NCI-H82 (cell line): ENCODE data around the gene LRCOL1.
A peak's percentile ranks its signal among the peaks of the same experiment; 100 is the strongest.
"Not testable (repeated sequence)": the region's sequence is repeated elsewhere in the genome, so short reads cannot be mapped to it uniquely, and the experiment has no call there.

Experiments used
- DNase-seq: peaks from one replicate; lab custom pipeline; 2025; lab: John Stamatoyannopoulos, UW

Gene LRCOL1

GRCh38 chr12:132600048-132601032 is 10.0 kb downstream of the LRCOL1 start:
- peak; percentile 78 for DNase-seq

- not testable (repeated sequence) for DNase-seq
These were observed 10.9 kb downstream of the LRCOL1 start for GRCh38 chr12:132599502-132599901.

- peak; percentile 78 for DNase-seq
These were observed 12.8 kb downstream of the LRCOL1 start for GRCh38 chr12:132597333-132598316.

GRCh38 chr12:132596016-132596415 is 14.4 kb downstream of the LRCOL1 start:
- no peak for DNase-seq

- no peak for DNase-seq
These were observed 15.2 kb downstream of the LRCOL1 start for GRCh38 chr12:132595183-132595582.

- DNase-seq = peak; percentile 100
These were observed 16.4 kb downstream of the LRCOL1 start for GRCh38 chr12:132593938-132594358.

GRCh38 chr12:132593521-132593920 is 16.9 kb downstream of the LRCOL1 start:
- no peak for DNase-seq

GRCh38 chr12:132593071-132593470 is 17.3 kb downstream of the LRCOL1 start:
- DNase-seq = no peak

GRCh38 chr12:132592282-132592970 is 18.0 kb downstream of the LRCOL1 start:
- no peak for DNase-seq

- DNase-seq = no peak
These were observed 19.1 kb downstream of the LRCOL1 start for GRCh38 chr12:132591107-132591935.

- no peak for DNase-seq
These were observed 21.3 kb downstream of the LRCOL1 start for GRCh38 chr12:132588821-132589669.

GRCh38 chr12:132588319-132588718 is 22.1 kb downstream of the LRCOL1 start:
- no peak for DNase-seq

GRCh38 chr12:132587781-132588180 is 22.6 kb downstream of the LRCOL1 start:
- no peak for DNase-seq

- DNase-seq = no peak
These were observed 23.5 kb downstream of the LRCOL1 start for GRCh38 chr12:132586929-132587328.

GRCh38 chr12:132585177-132585576 is 25.2 kb downstream of the LRCOL1 start:
- no peak for DNase-seq

GRCh38 chr12:132584429-132584828 is 26.0 kb downstream of the LRCOL1 start:
- DNase-seq = no peak

GRCh38 chr12:132583736-132584135 is 26.6 kb downstream of the LRCOL1 start:
- no peak for DNase-seq

- DNase-seq = no peak
These were observed 27.0 kb downstream of the LRCOL1 start for GRCh38 chr12:132583411-132583710.

GRCh38 chr12:132582582-132583410 is 27.6 kb downstream of the LRCOL1 start:
- DNase-seq = no peak
